DOHH2 (cell line): ENCODE results near the gene LTB4R2.
A peak's percentile ranks its signal among the peaks of the same experiment; 100 is the strongest.

ENCODE experiments used
- H3F3A ChIP-seq: fragments of 200-600 bp; sonication (generic), shearing (Covaris generic); 2 replicates; pipeline ENCODE4 v1.6.0; 2016; ENCODE audit warnings: antibody characterized with exemption, mild to moderate bottlenecking; ENCODE audit not compliant: control insufficient read depth, insufficient read depth
- H3K27ac ChIP-seq: fragments of 200-600 bp; sonication (generic); 2 replicates; pipeline ENCODE4 v1.5.1; 2014; ENCODE audit warnings: low read depth, mild to moderate bottlenecking, low read length, moderate library complexity
- H3K27me3 ChIP-seq: fragments of 200-600 bp; sonication (generic); 2 replicates; pipeline ENCODE4 v1.6.1; 2014; ENCODE audit warnings: mild to moderate bottlenecking, low read length, mixed read lengths; ENCODE audit not compliant: control insufficient read depth
- H3K36me3 ChIP-seq: fragments of 200-600 bp; sonication (generic); 2 replicates; pipeline ENCODE4 v1.6.1; 2014; ENCODE audit warnings: mild to moderate bottlenecking, low read length, moderate library complexity, mixed read lengths; ENCODE audit not compliant: control insufficient read depth
- H3K4me1 ChIP-seq: fragments of 200-600 bp; sonication (generic); 2 replicates; pipeline ENCODE4 v1.6.1; 2014; ENCODE audit warnings: mild to moderate bottlenecking, low read length, mixed read lengths; ENCODE audit not compliant: control insufficient read depth
- H3K4me2 ChIP-seq: fragments of 200-600 bp; sonication (generic); 2 replicates; pipeline ENCODE4 v1.6.0; 2014; ENCODE audit warnings: mild to moderate bottlenecking, low read length, moderate library complexity
- H3K4me3 ChIP-seq: fragments of 200-600 bp; sonication (generic); 2 replicates; pipeline ENCODE4 v1.5.1; 2014; ENCODE audit warnings: mild to moderate bottlenecking, low read length, mixed read lengths
- H3K79me2 ChIP-seq: fragments of 200-600 bp; sonication (generic); 2 replicates; pipeline ENCODE4 v1.6.1; 2014; ENCODE audit warnings: mild to moderate bottlenecking, low read length, mixed read lengths; ENCODE audit not compliant: control insufficient read depth
- H3K9me2 ChIP-seq: fragments of 200-600 bp; sonication (generic); replicated peaks from 2 replicates; pipeline ENCODE4 v1.6.1; 2014; ENCODE audit warnings: mild to moderate bottlenecking, low read length, mixed read lengths; ENCODE audit not compliant: control insufficient read depth
- H3K9me3 ChIP-seq: fragments of 200-600 bp; sonication (generic); 2 replicates; pipeline ENCODE4 v1.6.1; 2014; ENCODE audit warnings: antibody characterized with exemption, low read length, mixed read lengths; ENCODE audit not compliant: control insufficient read depth, insufficient read depth
- H4K20me1 ChIP-seq: fragments of 200-600 bp; sonication (generic); 2 replicates; pipeline ENCODE4 v1.6.0; 2014; ENCODE audit warnings: low read depth, mild to moderate bottlenecking, antibody characterized with exemption, low read length, moderate library complexity; ENCODE audit not compliant: control insufficient read depth, insufficient read depth
- CTCF ChIP-seq: fragments of 200-600 bp; sonication (generic); IDR thresholded peaks from one replicate; pipeline ENCODE4 v1.5.1; 2014; ENCODE audit warnings: antibody characterized with exemption, mild to moderate bottlenecking, low read depth, low read length; ENCODE audit not compliant: poor library complexity, severe bottlenecking
- EZH2phosphoT487 ChIP-seq: fragments of 200-600 bp; sonication (generic); IDR thresholded peaks from 2 replicates; pipeline ENCODE4 v1.6.1; 2017; ENCODE audit warnings: borderline replicate concordance, mild to moderate bottlenecking, antibody characterized with exemption, low read length, moderate library complexity, mixed read lengths

The LTB4R2 gene

GRCh38 chr14:24277606-24278321 lies 32.2 kb upstream of the LTB4R2 start:
- Histone ChIP-seq H4K20me1 (no peaks in the 10 kb centered on the region), H3K79me2 (no peaks in the 10 kb centered on the region), H3K27me3 (no peaks in the 10 kb centered on the region), H3K4me2 (no peak overlapping the region), H3K36me3 (no peaks in the 10 kb centered on the region), H3K9me3 (no peaks in the 10 kb centered on the region), H3K4me1 (peaks cover 36% of the 10 kb centered on the region), H3K27ac (no peak overlapping the region), H3F3A (no peaks in the 10 kb centered on the region), H3K4me3 (no peak overlapping the region), H3K9me2 (no peaks in the 10 kb centered on the region)
- TF ChIP-seq EZH2phosphoT487 (no peak), CTCF (no peak)

DNA sequence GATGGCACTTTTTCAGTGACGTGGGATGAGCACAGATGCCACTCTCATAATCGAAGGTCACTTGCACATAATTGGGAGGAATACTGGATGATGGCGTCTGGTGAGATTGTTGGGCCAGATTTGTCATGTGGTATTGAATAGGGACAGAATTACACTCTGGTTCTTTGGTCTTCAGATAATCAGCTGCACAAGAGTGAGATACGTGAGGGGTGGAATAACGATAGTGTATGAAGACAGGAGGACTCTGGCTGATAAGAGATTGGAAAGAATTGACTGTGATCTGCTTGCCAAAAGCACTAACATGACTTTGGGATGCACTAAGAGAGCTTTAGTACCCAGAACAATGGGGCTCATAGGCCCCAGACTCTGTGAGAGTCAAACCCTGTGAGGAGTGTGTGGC lies 31.5 kb upstream of the LTB4R2 start:
- TF ChIP-seq EZH2phosphoT487 = no peak
- no peak for TF ChIP-seq CTCF
- H3K4me3 ChIP-seq = no peak overlapping the region
- H3K4me2 ChIP-seq = no peak overlapping the region
- peaks cover 30% of the 10 kb centered on the region for H3K4me1 ChIP-seq
- H3K9me3 ChIP-seq = no peaks in the 10 kb centered on the region
- H3K36me3 ChIP-seq = no peaks in the 10 kb centered on the region
- H3K9me2 ChIP-seq = no peaks in the 10 kb centered on the region
- H3K79me2 ChIP-seq = no peaks in the 10 kb centered on the region
- no peaks in the 10 kb centered on the region for H3K27me3 ChIP-seq
- H3K27ac ChIP-seq = no peak overlapping the region
- no peaks in the 10 kb centered on the region for H4K20me1 ChIP-seq
- no peaks in the 10 kb centered on the region for H3F3A ChIP-seq

DNA sequence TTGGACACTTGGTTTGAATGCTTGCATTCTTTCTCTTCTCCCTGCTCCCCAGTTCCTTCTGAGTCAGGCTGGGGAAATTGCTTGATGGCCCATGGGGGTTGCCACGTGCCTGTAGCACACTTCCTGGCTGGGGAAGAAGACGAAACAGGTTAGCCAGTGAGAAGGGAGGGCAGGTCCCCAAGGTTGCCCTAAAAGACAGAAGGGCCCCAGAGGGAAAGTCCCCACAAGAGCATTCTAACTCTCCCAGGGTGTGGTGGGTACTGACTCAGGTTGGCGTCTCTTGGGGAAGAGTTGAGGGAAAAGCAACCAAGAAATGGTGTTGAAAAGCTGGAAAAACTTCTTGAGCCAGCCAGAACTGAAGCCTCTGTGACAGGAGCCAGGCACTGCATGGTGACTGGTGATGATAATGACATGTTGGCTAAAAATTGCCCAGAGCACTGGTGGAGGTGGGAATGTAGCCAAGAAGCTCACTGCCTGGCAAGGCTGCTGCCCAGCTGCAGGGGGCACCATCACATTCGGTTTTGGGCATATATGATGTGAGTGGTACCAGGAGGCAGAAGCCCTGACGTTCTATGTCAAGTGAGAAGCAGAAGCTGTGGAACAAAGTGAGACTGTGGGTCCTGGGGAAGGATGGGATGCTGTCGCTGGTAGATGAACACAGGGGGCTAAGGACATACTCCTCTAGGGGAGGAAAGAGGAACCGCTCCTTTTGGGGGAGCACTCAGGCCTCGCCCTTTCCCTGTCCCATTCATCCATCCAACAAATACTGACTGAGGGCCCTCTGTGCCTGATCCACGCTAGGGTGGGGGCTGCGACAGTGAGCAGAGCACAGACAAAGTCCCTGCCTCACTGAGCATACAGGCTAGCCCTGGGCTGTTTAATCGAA lies 30.4 kb upstream of the LTB4R2 start:
- Histone ChIP-seq H3F3A (no peaks in the 10 kb centered on the region), H3K4me2 (peak overlapping the region; percentile 5; the same call in 1 of the 2 replicates), H3K27me3 (no peaks in the 10 kb centered on the region), H3K36me3 (no peaks in the 10 kb centered on the region), H3K9me2 (no peaks in the 10 kb centered on the region), H3K9me3 (no peaks in the 10 kb centered on the region), H3K79me2 (no peaks in the 10 kb centered on the region), H3K4me3 (no peak overlapping the region), H3K27ac (no peak overlapping the region), H3K4me1 (peaks cover 19% of the 10 kb centered on the region), H4K20me1 (no peaks in the 10 kb centered on the region)
- TF ChIP-seq CTCF = peak; percentile 65
- TF ChIP-seq EZH2phosphoT487 = no peak
